Pancreas (tissue), 10 donors: Measurements from ENCODE around the gene SATB1. TPM values are rescaled to one million over a fixed set of nuclear protein-coding genes. Genes with fewer than 3 reads are reported as not detected.

Source experiments
- ATAC-seq, 4 donors: fragments of 200-7000 bp; cut with Tn5 transposase; one replicate each; pipeline versions ENCODE4 v1.8.0 to v1.9.1; 2020; ENCODE audit warnings: mild to moderate bottlenecking in 4 of 4, moderate library complexity in 4 of 4
- DNase-seq, 6 donors: peaks; one replicate each; pipeline ENCODE4 v3.0.0-alpha.2; 2020
- FAIRE-seq: peaks from 2 replicates; lab custom pipeline; 2012; peaks lifted over from hg19 to GRCh38; lab: Jason Lieb, UNC
- H3K27ac ChIP-seq, 4 donors: fragments of 200-600 bp; sonication (generic); 1 replicate in 3 of 4; 2 replicates in 1 of 4; pipeline versions ENCODE4 v1.5.0 to v1.8.0; 2020
- H3K27me3 ChIP-seq, 4 donors: fragments of 200-600 bp; one replicate each; pipeline ENCODE4 v1.8.0; 2021
- H3K36me3 ChIP-seq, 3 donors: fragments of 200-600 bp; sonication (generic) in 1 of 3; one replicate each; pipeline versions ENCODE4 v1.5.0 to v1.8.0; 2020 to 2021
- H3K4me1 ChIP-seq, 3 donors: fragments of 200-600 bp; one replicate each; pipeline ENCODE4 v1.8.0; 2021
- H3K4me3 ChIP-seq, 4 donors: fragments of 200-600 bp; sonication (generic) in 2 of 4; one replicate each; pipeline versions ENCODE4 v1.5.0 to v1.8.0; 2020 to 2021
- H3K9me3 ChIP-seq, 4 donors: fragments of 200-600 bp; one replicate each; pipeline ENCODE4 v1.8.0; 2021
- CTCF ChIP-seq, 4 donors: fragments of 200-600 bp; sonication (generic) in 3 of 4; IDR thresholded peaks; one replicate each; pipeline versions ENCODE4 v1.5.0 to v1.8.0; 2021; ENCODE audit warnings: antibody characterized with exemption in 4 of 4
- WGBS, 2 donors: extraction: QIAGEN DNeasy Blood & Tissue Kit; methylation state at CpG; one replicate each; pipeline ENCODE4 v1.1.7; 2013; 5-methylcytosine and 5-hydroxymethylcytosine counted together
- intact Hi-C, 3 donors: fragments of 100-400 bp; cut with DNase I; formaldehyde crosslinking; loops; one replicate each; pipeline versions ENCODE4 v1.11.1 to v1.14.2; 2022
- polyA plus RNA-seq, 2 donors: library from polyadenylated mRNA; stranded (reverse); fragments of 200-250 nt; gene quantifications; one replicate each; pipeline ENCODE4 v1.2.3, GENCODE V29; 2013
- total RNA-seq, 6 donors: library from RNA; stranded (reverse); fragmentation: NEBNext Ultra II Directional in 4 of 6; extraction: Animal tissue kit (Norgen Biotek cat#: 25700) in 4 of 6; gene quantifications; one replicate each; pipeline versions ENCODE4 v1.2.1 to v1.2.4, GENCODE V29; 2021 to 2023
- donor health status: healthy with polysubstance abuse.
- donor health status: DM: no; HTN: no; CAD: no; lungs with moderate emphysema.
- donor health status: DM: no; HTN: no; CAD: no.
- donor health status: control.
- donor health status: control.
- donor health status: Bipolar disorder and iron deficiency.
- donor health status: DM: yes; HTN: yes; CAD: no.
- donor health status: DM: no; HTN: no; CAD: no.
- donor health status: DM: no; HTN: no; CAD: no.
- donor health status: DM: yes; HTN: yes; CAD: no.

SATB1 gene
- total and polyA plus RNA-seq, 8 donors, result 12.6 to 40.0 (median 26.7) TPM

DNA sequence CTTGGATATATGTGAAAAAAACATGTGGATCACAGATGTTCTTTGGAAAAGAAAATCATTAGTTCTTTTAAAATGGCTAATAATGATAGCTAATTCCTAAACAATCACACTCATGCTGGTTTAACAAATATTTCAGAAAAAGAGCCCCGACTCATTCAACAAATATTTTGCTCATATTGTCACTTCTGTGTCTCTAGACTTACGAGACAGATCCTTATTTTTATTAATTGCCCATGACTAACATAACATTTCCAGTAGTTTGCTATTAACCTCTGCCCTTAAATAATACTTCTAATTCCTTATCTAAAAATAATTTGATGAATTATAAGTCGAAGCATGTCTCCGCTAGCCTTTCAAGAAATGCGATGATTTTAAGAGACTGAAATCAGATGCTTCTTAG lies 70.4 kb downstream of the SATB1 start:
- no peak for DNase-seq
- 40 to 41% methylated on average over 5 of the region's 5 CpGs for whole genome bisulfite sequencing, 2 donors

GRCh38 chr3:18351823-18352744 lies 73.1 kb downstream of the SATB1 start:
- DNase-seq (peak; percentile 55 to 77 (median 66)), ATAC-seq (peak; percentile 94 to 97 (median 96))
- no peaks in the 10 kb centered on the region for H3K9me3 ChIP-seq

More for the DNA sequence above, 70.4 kb downstream of the SATB1 start:
- H3K4me1 ChIP-seq, result peaks cover 8 to 14% (median 13%) of the 10 kb centered on the region in 3 donors
- peaks cover 0 to 4% (median 0%) of the 10 kb centered on the region in 3 donors for H3K36me3 ChIP-seq
- intact Hi-C loops, result no loop called here
- TF ChIP-seq CTCF (IDR thresholded peaks at IDR 0.05), result no peak
- no peaks in the 10 kb centered on the region for H3K27me3 ChIP-seq
- H3K27ac ChIP-seq, result no peak overlapping the region
- no peak overlapping the region for H3K4me3 ChIP-seq
- H3K9me3 ChIP-seq, result no peaks in the 10 kb centered on the region
- ATAC-seq (no peak), FAIRE-seq (no peak)

GRCh38 chr3:18351069-18351628 lies 74.0 kb downstream of the SATB1 start:
- no peaks in the 10 kb centered on the region for H3K9me3 ChIP-seq
- whole genome bisulfite sequencing, 2 donors, result 83 to 92% methylated on average over 5 of the region's 5 CpGs
- DNase-seq, result peak in 1 of 6 donors; percentile 34

More at GRCh38 chr3:18351823-18352744, 73.1 kb downstream of the SATB1 start:
- Histone ChIP-seq H3K27me3 (no peaks in the 10 kb centered on the region), H3K27ac (no peak overlapping the region), H3K4me1 (peaks cover 13 to 14% (median 13%) of the 10 kb centered on the region in 3 donors), H3K36me3 (peaks cover 0 to 12% (median 10%) of the 10 kb centered on the region in 3 donors), H3K4me3 (no peak overlapping the region)
- no peak for FAIRE-seq
- 48 to 49% methylated on average over 12 of the region's 12 CpGs for WGBS, 2 donors
- no peak for TF ChIP-seq CTCF (IDR thresholded peaks at IDR 0.05)
- intact Hi-C loops, result no loop called here

GRCh38 chr3:18349197-18349798 lies 75.8 kb downstream of the SATB1 start:
- H3K9me3 ChIP-seq, result no peaks in the 10 kb centered on the region
- H3K4me1 ChIP-seq, result peaks cover 3 to 8% (median 6%) of the 10 kb centered on the region in 3 donors
- WGBS, 2 donors, result 92 to 95% methylated on average over 18 of the region's 18 CpGs
- FAIRE-seq (no peak), ATAC-seq (no peak), DNase-seq (peak in 1 of 6 donors; percentile 42)
- intact Hi-C loops, result no loop called here
- H3K27ac ChIP-seq, result no peak overlapping the region
- no peak for TF ChIP-seq CTCF (IDR thresholded peaks at IDR 0.05)
- H3K27me3 ChIP-seq, result no peaks in the 10 kb centered on the region
- peaks cover 0 to 12% (median 10%) of the 10 kb centered on the region in 3 donors for H3K36me3 ChIP-seq
- no peak overlapping the region for H3K4me3 ChIP-seq

More at GRCh38 chr3:18351069-18351628, 74.0 kb downstream of the SATB1 start:
- ATAC-seq, result peak; percentile 6 to 44 (median 21)
- Histone ChIP-seq H3K27me3 (no peaks in the 10 kb centered on the region), H3K36me3 (peaks cover 0 to 12% (median 10%) of the 10 kb centered on the region in 3 donors), H3K27ac (no peak overlapping the region), H3K4me1 (peaks cover 13 to 14% (median 13%) of the 10 kb centered on the region in 3 donors), H3K4me3 (no peak overlapping the region)
- no peak for FAIRE-seq
- intact Hi-C loops, result no loop called here
- no peak for TF ChIP-seq CTCF (IDR thresholded peaks at IDR 0.05)
